ENCODE measurements around the gene SLC12A7. TPM values are rescaled to one million over a fixed set of nuclear protein-coding genes. Genes with fewer than 3 reads are reported as not detected.

SLC12A7 gene
- total RNA-seq, 4 donors from 2014 or later: 26.1 to 41.6 (median 29.1) TPM

DNA sequence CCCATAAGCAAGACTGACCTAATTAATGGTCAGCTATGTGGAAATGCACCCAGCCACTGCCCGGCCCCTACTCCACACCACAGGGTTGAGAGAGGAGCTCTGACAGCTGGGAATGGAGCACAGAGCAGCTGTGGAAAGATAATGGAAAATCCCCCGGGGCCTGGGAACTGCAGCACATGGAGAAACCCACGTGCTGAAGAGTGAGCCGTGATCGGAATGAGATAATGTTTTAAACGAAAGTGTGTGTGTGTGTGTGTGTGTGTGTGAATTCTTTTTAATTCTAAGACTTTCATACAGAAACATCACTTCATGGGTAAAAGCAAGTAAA lies 13.1 kb upstream of the SLC12A7 start:
- Histone ChIP-seq H3K36me3 (no peaks in the 10 kb centered on the region), H3K4me1 (peaks cover 10 to 20% of the 10 kb centered on the region in 2 donors), H3K27me3 (no peaks in the 10 kb centered on the region), H3K4me3 (replicated peaks in 1 of 3) (no peak overlapping the region), H3K9me3 (no peaks in the 10 kb centered on the region), H3K27ac (no peak overlapping the region)
- TF ChIP-seq CTCF (IDR thresholded peaks at IDR 0.05) (no peak), POLR2A (IDR thresholded peaks at IDR 0.05) (no peak)
- WGBS, 2 donors: 65 to 68% methylated on average over 6 of the region's 6 CpGs
- intact Hi-C loops (cut with DNase I): no loop called here
- no peak for DNase-seq

- 84 to 87% methylated on average over 27 of the region's 27 CpGs for WGBS, 2 donors
- no peaks in the 10 kb centered on the region for H3K36me3 ChIP-seq
- peaks cover 7 to 17% of the 10 kb centered on the region in 2 donors for H3K4me1 ChIP-seq
- DNase-seq: no peak
- intact Hi-C loops (cut with DNase I): no loop called here
- no peak for TF ChIP-seq CTCF (IDR thresholded peaks at IDR 0.05)
- TF ChIP-seq POLR2A (IDR thresholded peaks at IDR 0.05): no peak
- no peak overlapping the region for H3K4me3 ChIP-seq (replicated peaks in 1 of 3)
- no peaks in the 10 kb centered on the region for H3K9me3 ChIP-seq
- no peak overlapping the region for H3K27ac ChIP-seq
- H3K27me3 ChIP-seq: no peaks in the 10 kb centered on the region
Measured at GRCh38 chr5:1124205-1125029, 12.6 kb upstream of the SLC12A7 start.

DNA sequence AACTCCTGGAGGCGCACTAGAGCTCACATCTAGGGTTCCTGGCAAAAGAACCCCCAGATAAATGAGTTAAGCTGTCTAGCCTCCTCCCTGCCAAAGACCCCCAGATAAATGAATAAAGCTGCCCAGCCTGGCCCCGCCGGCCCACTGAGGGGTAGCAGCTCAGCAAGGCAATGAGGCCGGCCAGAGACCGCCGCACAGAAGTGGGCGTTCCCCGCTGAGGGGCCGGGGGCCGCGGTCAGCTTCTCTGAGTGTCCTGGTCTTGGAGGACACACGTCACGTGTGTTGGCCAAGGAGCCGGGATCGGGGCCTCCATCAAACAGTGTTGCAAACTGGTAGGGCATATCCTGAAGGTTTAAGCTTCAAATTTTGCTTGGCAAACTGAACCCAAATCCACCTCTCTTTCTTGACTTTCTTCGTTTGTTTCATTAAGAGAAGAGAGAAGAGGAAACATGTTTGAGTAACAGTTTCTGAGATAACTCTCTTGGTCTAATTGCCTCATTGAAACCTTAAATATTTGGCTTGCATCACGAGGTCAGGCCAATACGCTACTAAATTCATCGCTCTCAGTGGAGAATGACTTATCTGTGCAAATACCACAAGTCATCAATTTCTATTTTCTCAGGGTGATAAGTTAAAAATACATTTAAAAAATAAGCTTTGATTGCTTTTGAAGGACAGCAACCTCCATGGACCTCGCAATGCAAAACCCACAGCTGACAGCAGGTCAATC lies 11.7 kb upstream of the SLC12A7 start:
- intact Hi-C loops (cut with DNase I): no loop called here
- no peak for DNase-seq
- H3K27ac ChIP-seq: no peak overlapping the region
- H3K4me1 ChIP-seq: peaks cover 0 to 14% of the 10 kb centered on the region in 2 donors
- H3K36me3 ChIP-seq: no peaks in the 10 kb centered on the region
- H3K4me3 ChIP-seq (replicated peaks in 1 of 3): no peak overlapping the region
- no peaks in the 10 kb centered on the region for H3K9me3 ChIP-seq
- WGBS, 2 donors: 93 to 94% methylated on average over 12 to 19 of the region's 20 CpGs
- H3K27me3 ChIP-seq: no peaks in the 10 kb centered on the region
- no peak for TF ChIP-seq POLR2A (IDR thresholded peaks at IDR 0.05)
- no peak for TF ChIP-seq CTCF (IDR thresholded peaks at IDR 0.05)

DNA sequence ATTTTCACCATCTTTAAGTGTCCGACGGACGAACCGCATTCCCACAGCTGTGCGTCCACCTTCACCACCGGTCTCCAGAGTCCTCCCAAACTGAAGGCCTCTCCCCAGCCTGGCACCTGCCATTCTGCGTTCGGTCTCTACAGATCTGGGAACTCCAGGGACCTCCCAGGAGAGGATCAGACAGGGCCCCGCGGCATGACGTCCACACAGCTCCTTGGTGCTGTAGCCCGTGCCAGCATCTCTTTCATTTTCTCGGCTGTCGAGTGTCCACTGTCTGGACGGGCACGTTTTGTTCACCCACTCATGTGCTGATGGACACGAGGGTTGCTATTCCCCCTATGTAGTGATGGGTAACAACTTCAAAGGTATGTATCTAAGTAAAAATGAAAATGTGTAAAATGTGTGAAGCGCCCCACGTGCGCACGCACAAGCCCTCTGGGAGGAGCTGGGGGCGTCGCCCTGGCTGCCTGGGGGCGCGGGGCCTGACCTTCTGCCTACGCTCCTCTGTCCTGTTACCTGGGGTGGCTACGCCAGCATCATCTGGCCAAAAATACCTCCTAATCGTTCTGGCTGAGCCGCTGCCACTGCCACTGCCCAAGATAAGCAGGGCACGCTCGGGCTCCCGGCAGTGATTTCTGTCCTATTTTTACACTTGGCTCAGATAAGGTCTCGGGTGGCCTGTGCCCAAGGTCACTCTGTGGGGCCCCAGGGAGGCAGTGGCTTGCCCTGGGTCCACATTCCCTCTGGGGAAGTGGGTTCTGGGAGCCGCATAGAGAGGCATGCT lies 10.8 kb upstream of the SLC12A7 start:
- no peaks in the 10 kb centered on the region for H3K9me3 ChIP-seq
- no peaks in the 10 kb centered on the region for H3K27me3 ChIP-seq
- 90 to 95% methylated on average over 33 to 34 of the region's 34 CpGs for WGBS, 2 donors
- H3K27ac ChIP-seq: no peak overlapping the region
- no peak overlapping the region for H3K4me3 ChIP-seq (replicated peaks in 1 of 3)
- no peak for DNase-seq
- H3K4me1 ChIP-seq: peaks cover 0 to 13% of the 10 kb centered on the region in 2 donors
- H3K36me3 ChIP-seq: no peaks in the 10 kb centered on the region
- no peak for TF ChIP-seq POLR2A (IDR thresholded peaks at IDR 0.05)
- TF ChIP-seq CTCF (IDR thresholded peaks at IDR 0.05): no peak
- intact Hi-C loops (cut with DNase I): no loop called here

Measured in thyroid gland (tissue), 4 donors.